ENCODE data around the gene ZNF534.
A peak's percentile ranks its signal among the peaks of the same experiment; 100 is the strongest.

ZNF534 gene

GRCh38 chr19:52410276-52410675 is 18.7 kb upstream of the ZNF534 start:
- Histone ChIP-seq H3K79me1 (replicated peaks; ENCODE audit: low read length, poor library complexity, severe bottlenecking) (no peaks in the 10 kb centered on the region), H4K8ac (ENCODE audit: low read length) (no peak overlapping the region), H3K18ac (ENCODE audit: low read depth in 1 of 2, low read length in 2 of 2) (no peak overlapping the region), H3K4me2 (ENCODE audit: low read length, poor library complexity, severe bottlenecking) (no peak overlapping the region), H3K27me3 (ENCODE audit: control insufficient read depth in 1 of 2, insufficient read depth in 1 of 2, low read length in 2 of 2) (no peaks in the 10 kb centered on the region), H3K36me3 (ENCODE audit: control insufficient read depth in 1 of 2, insufficient read depth in 2 of 2, low read depth in 1 of 2, low read length in 2 of 2) (peaks cover 53 to 96% of the 10 kb centered on the region in 2 experiments), H2BK120ac (ENCODE audit: low read depth, low read length) (no peak overlapping the region), H3K9ac (ENCODE audit: low read length) (no peak overlapping the region), H3K4me3 (ENCODE audit: insufficient read depth in 1 of 2, low read depth in 1 of 2, low read length in 2 of 2) (peak overlapping the region in 1 of 2 experiments; percentile 32), H3K9me3 (ENCODE audit: control insufficient read depth, low read length) (peaks cover 99% of the 10 kb centered on the region), H2BK12ac (ENCODE audit: low read length in 2 of 2) (no peak overlapping the region), H3K23ac (ENCODE audit: low read length in 2 of 2) (no peak overlapping the region), H3K27ac (ENCODE audit: low read length, poor library complexity, severe bottlenecking) (no peak overlapping the region), H2BK15ac (ENCODE audit: low read depth, poor library complexity, severe bottlenecking) (no peak overlapping the region), H3K4me1 (ENCODE audit: control insufficient read depth, insufficient read depth, low read depth, low read length) (no peaks in the 10 kb centered on the region), H2AK5ac (ENCODE audit: low read length, severe bottlenecking) (no peak overlapping the region), H4K91ac (ENCODE audit: low read length) (no peak overlapping the region), H3K14ac (ENCODE audit: low read length in 2 of 2) (no peak overlapping the region), H2AFZ (ENCODE audit: low read depth, low read length) (no peak overlapping the region), H3K4ac (ENCODE audit: low read depth in 1 of 2, low read length in 2 of 2) (no peak overlapping the region), H2BK5ac (ENCODE audit: low read depth, low read length, poor library complexity, severe bottlenecking) (no peak overlapping the region)
- WGBS: 97% methylated on average over 4 of the region's 6 CpGs
- DNase-seq: no peak

GRCh38 chr19:52415711-52416110 is 13.2 kb upstream of the ZNF534 start:
- Histone ChIP-seq H2AK5ac (ENCODE audit: low read length, severe bottlenecking) (no peak overlapping the region), H3K27me3 (ENCODE audit: control insufficient read depth in 1 of 2, insufficient read depth in 1 of 2, low read length in 2 of 2) (no peaks in the 10 kb centered on the region), H3K4ac (ENCODE audit: low read depth in 1 of 2, low read length in 2 of 2) (no peak overlapping the region), H2BK120ac (ENCODE audit: low read depth, low read length) (no peak overlapping the region), H3K23ac (ENCODE audit: low read length in 2 of 2) (no peak overlapping the region), H3K4me3 (ENCODE audit: insufficient read depth in 1 of 2, low read depth in 1 of 2, low read length in 2 of 2) (peak overlapping the region in 1 of 2 experiments; percentile 28), H4K91ac (ENCODE audit: low read length) (no peak overlapping the region), H2AFZ (ENCODE audit: low read depth, low read length) (no peak overlapping the region), H3K14ac (ENCODE audit: low read length in 2 of 2) (no peak overlapping the region), H4K8ac (ENCODE audit: low read length) (no peak overlapping the region), H3K9me3 (ENCODE audit: control insufficient read depth, low read length) (peaks cover 99% of the 10 kb centered on the region), H3K79me1 (replicated peaks; ENCODE audit: low read length, poor library complexity, severe bottlenecking) (no peaks in the 10 kb centered on the region), H2BK5ac (ENCODE audit: low read depth, low read length, poor library complexity, severe bottlenecking) (no peak overlapping the region), H3K27ac (ENCODE audit: low read length, poor library complexity, severe bottlenecking) (no peak overlapping the region), H3K18ac (ENCODE audit: low read depth in 1 of 2, low read length in 2 of 2) (no peak overlapping the region), H2BK15ac (ENCODE audit: low read depth, poor library complexity, severe bottlenecking) (no peak overlapping the region), H3K9ac (ENCODE audit: low read length) (no peak overlapping the region), H3K4me1 (ENCODE audit: control insufficient read depth, insufficient read depth, low read depth, low read length) (no peaks in the 10 kb centered on the region), H3K36me3 (ENCODE audit: control insufficient read depth in 1 of 2, insufficient read depth in 2 of 2, low read depth in 1 of 2, low read length in 2 of 2) (peaks cover 13 to 42% of the 10 kb centered on the region in 2 experiments), H2BK12ac (ENCODE audit: low read length in 2 of 2) (no peak overlapping the region), H3K4me2 (ENCODE audit: low read length, poor library complexity, severe bottlenecking) (no peak overlapping the region)
- WGBS: 93% methylated on average over 5 of the region's 5 CpGs
- no peak for DNase-seq

GRCh38 chr19:52442179-52442578 is 13.2 kb downstream of the ZNF534 start:
- Histone ChIP-seq H3K4me2 (ENCODE audit: low read length, poor library complexity, severe bottlenecking) (no peak overlapping the region), H4K8ac (ENCODE audit: low read length) (no peak overlapping the region), H2BK120ac (ENCODE audit: low read depth, low read length) (no peak overlapping the region), H3K23ac (ENCODE audit: low read length in 2 of 2) (no peak overlapping the region), H2BK5ac (ENCODE audit: low read depth, low read length, poor library complexity, severe bottlenecking) (no peak overlapping the region), H3K14ac (ENCODE audit: low read length in 2 of 2) (no peak overlapping the region), H3K4ac (ENCODE audit: low read depth in 1 of 2, low read length in 2 of 2) (no peak overlapping the region), H2AK5ac (ENCODE audit: low read length, severe bottlenecking) (no peak overlapping the region), H3K4me3 (ENCODE audit: insufficient read depth in 1 of 2, low read depth in 1 of 2, low read length in 2 of 2) (no peak overlapping the region), H3K27ac (ENCODE audit: low read length, poor library complexity, severe bottlenecking) (no peak overlapping the region), H3K9me3 (ENCODE audit: control insufficient read depth, low read length) (peaks cover 74% of the 10 kb centered on the region), H3K36me3 (ENCODE audit: control insufficient read depth in 1 of 2, insufficient read depth in 2 of 2, low read depth in 1 of 2, low read length in 2 of 2) (no peaks in the 10 kb centered on the region), H2AFZ (ENCODE audit: low read depth, low read length) (no peak overlapping the region), H3K4me1 (ENCODE audit: control insufficient read depth, insufficient read depth, low read depth, low read length) (no peaks in the 10 kb centered on the region), H3K27me3 (ENCODE audit: control insufficient read depth in 1 of 2, insufficient read depth in 1 of 2, low read length in 2 of 2) (no peaks in the 10 kb centered on the region), H3K18ac (ENCODE audit: low read depth in 1 of 2, low read length in 2 of 2) (no peak overlapping the region), H3K9ac (ENCODE audit: low read length) (no peak overlapping the region), H2BK15ac (ENCODE audit: low read depth, poor library complexity, severe bottlenecking) (no peak overlapping the region), H2BK12ac (ENCODE audit: low read length in 2 of 2) (no peak overlapping the region), H4K91ac (ENCODE audit: low read length) (no peak overlapping the region), H3K79me1 (replicated peaks; ENCODE audit: low read length, poor library complexity, severe bottlenecking) (no peaks in the 10 kb centered on the region)
- no peak for DNase-seq
- WGBS: 53% methylated on average over 3 of the region's 3 CpGs

GRCh38 chr19:52444506-52444905 is 15.6 kb downstream of the ZNF534 start:
- peaks cover 72% of the 10 kb centered on the region for H3K9me3 ChIP-seq (ENCODE audit: control insufficient read depth, low read length)
- H4K8ac ChIP-seq (ENCODE audit: low read length): no peak overlapping the region
- no peak overlapping the region for H3K9ac ChIP-seq (ENCODE audit: low read length)
- no peak overlapping the region for H3K4ac ChIP-seq (ENCODE audit: low read depth in 1 of 2, low read length in 2 of 2)
- no peak overlapping the region for H4K91ac ChIP-seq (ENCODE audit: low read length)
- no peak overlapping the region for H2BK12ac ChIP-seq (ENCODE audit: low read length in 2 of 2)
- H3K23ac ChIP-seq (ENCODE audit: low read length in 2 of 2): no peak overlapping the region
- H2AK5ac ChIP-seq (ENCODE audit: low read length, severe bottlenecking): no peak overlapping the region
- H2AFZ ChIP-seq (ENCODE audit: low read depth, low read length): no peak overlapping the region
- 69% methylated on average over 2 of the region's 2 CpGs for WGBS
- no peak overlapping the region for H3K18ac ChIP-seq (ENCODE audit: low read depth in 1 of 2, low read length in 2 of 2)
- no peak overlapping the region for H3K27ac ChIP-seq (ENCODE audit: low read length, poor library complexity, severe bottlenecking)
- H3K36me3 ChIP-seq (ENCODE audit: control insufficient read depth in 1 of 2, insufficient read depth in 2 of 2, low read depth in 1 of 2, low read length in 2 of 2): no peaks in the 10 kb centered on the region
- no peak overlapping the region for H3K4me2 ChIP-seq (ENCODE audit: low read length, poor library complexity, severe bottlenecking)
- no peak overlapping the region for H3K4me3 ChIP-seq (ENCODE audit: insufficient read depth in 1 of 2, low read depth in 1 of 2, low read length in 2 of 2)
- H2BK15ac ChIP-seq (ENCODE audit: low read depth, poor library complexity, severe bottlenecking): no peak overlapping the region
- no peak for DNase-seq
- no peak overlapping the region for H2BK5ac ChIP-seq (ENCODE audit: low read depth, low read length, poor library complexity, severe bottlenecking)
- H2BK120ac ChIP-seq (ENCODE audit: low read depth, low read length): no peak overlapping the region
- no peaks in the 10 kb centered on the region for H3K27me3 ChIP-seq (ENCODE audit: control insufficient read depth in 1 of 2, insufficient read depth in 1 of 2, low read length in 2 of 2)
- no peaks in the 10 kb centered on the region for H3K79me1 ChIP-seq (replicated peaks; ENCODE audit: low read length, poor library complexity, severe bottlenecking)
- H3K4me1 ChIP-seq (ENCODE audit: control insufficient read depth, insufficient read depth, low read depth, low read length): no peaks in the 10 kb centered on the region
- H3K14ac ChIP-seq (ENCODE audit: low read length in 2 of 2): no peak overlapping the region
